MCF 10A (cell line): ENCODE results near the gene KRTAP5-10. TPM values are rescaled to one million over a fixed set of nuclear protein-coding genes. Genes with fewer than 3 reads are reported as not detected.
"Not testable (repeated sequence)": the region's sequence is repeated elsewhere in the genome, so short reads cannot be mapped to it uniquely, and the experiment has no call there.

Source experiments
- BruUV-seq: library from RNA; stranded (reverse); fragments of 400-500 nt; replicated peaks from 2 replicates; lab custom pipeline; 2021; lab: Mats Ljungman, UMichigan
- CTCF ChIA-PET: fragments of 300-600 bp; sonication (Branson Sonifier 250); formaldehyde crosslinking; extraction: SDS; loops from one replicate; lab custom pipeline; 2021; ENCODE audit warnings: antibody characterized with exemption, inconsistent platforms; lab: Yijun Ruan, JAX
- POLR2A ChIA-PET: fragments of 300-600, 350-650 bp; sonication (Branson Sonifier 250); formaldehyde crosslinking; extraction: SDS; loops from one replicate; lab custom pipeline; 2020; ENCODE audit warnings: antibody characterized with exemption, inconsistent platforms; lab: Yijun Ruan, JAX
- DNase-seq: peaks from one replicate; pipeline ENCODE4 v3.0.0-alpha.2; 2018; ENCODE audit not compliant: unreplicated experiment
- H3K27ac Mint-ChIP-seq: one replicate; pipeline ENCODE4 v1.8.0; 2022; ENCODE audit warnings: mild to moderate bottlenecking, low read depth, mixed read lengths; ENCODE audit not compliant: unreplicated experiment
- H3K27me3 Mint-ChIP-seq: one replicate; pipeline ENCODE4 v1.8.0; 2022; ENCODE audit warnings: mixed read lengths; ENCODE audit not compliant: insufficient read depth, unreplicated experiment
- H3K36me3 Mint-ChIP-seq: one replicate; pipeline ENCODE4 v1.8.0; 2022; ENCODE audit warnings: mild to moderate bottlenecking, moderate library complexity, mixed read lengths; ENCODE audit not compliant: insufficient read depth, unreplicated experiment
- H3K4me1 Mint-ChIP-seq: one replicate; pipeline ENCODE4 v1.8.0; 2022; ENCODE audit warnings: mixed read lengths; ENCODE audit not compliant: insufficient read depth, unreplicated experiment
- H3K4me3 Mint-ChIP-seq: one replicate; pipeline ENCODE4 v1.8.0; 2022; ENCODE audit warnings: mild to moderate bottlenecking, moderate library complexity, mixed read lengths; ENCODE audit not compliant: unreplicated experiment
- H3K9me3 Mint-ChIP-seq: one replicate; pipeline ENCODE4 v1.8.0; 2022; ENCODE audit warnings: mixed read lengths; ENCODE audit not compliant: unreplicated experiment
- intact Hi-C: fragments of 100-400 bp; cut with micrococcal nuclease; formaldehyde crosslinking; loops from 2 replicates; pipeline ENCODE4 v1.14.1; 2022
- total RNA-seq: library from RNA; stranded (reverse); gene quantifications from 2 replicates; pipeline ENCODE4 v1.2.3, GENCODE V29; 2022
- TF ChIP-seq, protein P1 (sequence below): fragments of 200-600 bp; IDR thresholded peaks from one replicate; pipeline ENCODE4 v1.8.0; 2022; ENCODE audit warnings: antibody characterized with exemption, mild to moderate bottlenecking; ENCODE audit not compliant: unreplicated experiment

Gene KRTAP5-10
- total RNA-seq, 1 experiment from 2014 or later, result not detected

DNA sequence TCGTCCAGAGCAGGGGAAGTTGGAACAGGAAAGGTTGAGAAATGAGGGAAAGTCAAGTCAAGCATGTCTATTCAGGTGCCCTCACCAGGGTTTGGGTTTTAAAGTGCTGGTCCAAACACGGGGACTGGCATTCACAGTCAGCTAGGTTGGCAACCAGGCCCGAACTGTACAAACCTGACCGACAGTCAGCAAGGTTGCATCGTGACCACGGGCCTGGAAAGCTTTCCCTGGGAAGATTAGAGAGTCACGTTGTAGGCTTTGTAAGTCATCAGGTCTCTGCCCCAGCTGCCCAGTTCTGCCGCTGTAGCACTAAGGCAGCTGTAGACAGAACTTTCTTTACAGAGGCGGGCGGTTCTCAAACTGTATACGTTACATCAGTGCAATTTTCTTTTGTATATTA is 7.4 kb downstream of the KRTAP5-10 start:
- H3K27me3 Mint-ChIP-seq, result no peaks in the 10 kb centered on the region
- H3K36me3 Mint-ChIP-seq, result no peaks in the 10 kb centered on the region
- no TSS peak for BruUV-seq
- H3K27ac Mint-ChIP-seq, result no peak overlapping the region
- CTCF ChIA-PET, result interaction anchor here (0.6 kb wide), 1 partner anchor 183 kb away, joined by 3 read pairs; no protein-coding TSS in a partner anchor
- H3K9me3 Mint-ChIP-seq, result no peaks in the 10 kb centered on the region
- intact Hi-C loops, result no loop called here
- no peak for DNase-seq
- H3K4me1 Mint-ChIP-seq, result no peaks in the 10 kb centered on the region
- TF ChIP-seq, protein P1, sequence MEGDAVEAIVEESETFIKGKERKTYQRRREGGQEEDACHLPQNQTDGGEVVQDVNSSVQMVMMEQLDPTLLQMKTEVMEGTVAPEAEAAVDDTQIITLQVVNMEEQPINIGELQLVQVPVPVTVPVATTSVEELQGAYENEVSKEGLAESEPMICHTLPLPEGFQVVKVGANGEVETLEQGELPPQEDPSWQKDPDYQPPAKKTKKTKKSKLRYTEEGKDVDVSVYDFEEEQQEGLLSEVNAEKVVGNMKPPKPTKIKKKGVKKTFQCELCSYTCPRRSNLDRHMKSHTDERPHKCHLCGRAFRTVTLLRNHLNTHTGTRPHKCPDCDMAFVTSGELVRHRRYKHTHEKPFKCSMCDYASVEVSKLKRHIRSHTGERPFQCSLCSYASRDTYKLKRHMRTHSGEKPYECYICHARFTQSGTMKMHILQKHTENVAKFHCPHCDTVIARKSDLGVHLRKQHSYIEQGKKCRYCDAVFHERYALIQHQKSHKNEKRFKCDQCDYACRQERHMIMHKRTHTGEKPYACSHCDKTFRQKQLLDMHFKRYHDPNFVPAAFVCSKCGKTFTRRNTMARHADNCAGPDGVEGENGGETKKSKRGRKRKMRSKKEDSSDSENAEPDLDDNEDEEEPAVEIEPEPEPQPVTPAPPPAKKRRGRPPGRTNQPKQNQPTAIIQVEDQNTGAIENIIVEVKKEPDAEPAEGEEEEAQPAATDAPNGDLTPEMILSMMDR, result no peak
- H3K4me3 Mint-ChIP-seq, result no peak overlapping the region
- POLR2A ChIA-PET, result no interaction called here

DNA sequence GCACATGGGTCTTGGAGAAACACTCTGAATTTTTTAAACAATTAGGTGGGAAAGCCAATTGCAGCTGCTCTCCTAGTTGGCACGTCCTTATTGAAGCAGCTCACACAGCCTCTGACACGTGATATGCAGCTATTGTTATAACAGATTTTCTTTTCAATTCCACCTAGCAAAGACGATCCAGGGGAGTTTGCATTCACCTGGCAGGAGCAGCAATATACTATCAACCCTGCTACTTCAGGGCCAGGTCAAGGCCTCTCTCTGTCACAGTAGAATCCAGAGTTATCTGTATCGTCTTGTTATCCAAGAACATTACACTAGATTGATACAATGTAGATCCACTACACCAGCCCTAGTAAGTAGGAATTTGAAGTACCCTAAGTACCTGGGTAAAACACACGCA is 9.1 kb downstream of the KRTAP5-10 start:
- no peak overlapping the region for H3K4me3 Mint-ChIP-seq
- H3K4me1 Mint-ChIP-seq, result no peaks in the 10 kb centered on the region
- POLR2A ChIA-PET, result no interaction called here

DNA sequence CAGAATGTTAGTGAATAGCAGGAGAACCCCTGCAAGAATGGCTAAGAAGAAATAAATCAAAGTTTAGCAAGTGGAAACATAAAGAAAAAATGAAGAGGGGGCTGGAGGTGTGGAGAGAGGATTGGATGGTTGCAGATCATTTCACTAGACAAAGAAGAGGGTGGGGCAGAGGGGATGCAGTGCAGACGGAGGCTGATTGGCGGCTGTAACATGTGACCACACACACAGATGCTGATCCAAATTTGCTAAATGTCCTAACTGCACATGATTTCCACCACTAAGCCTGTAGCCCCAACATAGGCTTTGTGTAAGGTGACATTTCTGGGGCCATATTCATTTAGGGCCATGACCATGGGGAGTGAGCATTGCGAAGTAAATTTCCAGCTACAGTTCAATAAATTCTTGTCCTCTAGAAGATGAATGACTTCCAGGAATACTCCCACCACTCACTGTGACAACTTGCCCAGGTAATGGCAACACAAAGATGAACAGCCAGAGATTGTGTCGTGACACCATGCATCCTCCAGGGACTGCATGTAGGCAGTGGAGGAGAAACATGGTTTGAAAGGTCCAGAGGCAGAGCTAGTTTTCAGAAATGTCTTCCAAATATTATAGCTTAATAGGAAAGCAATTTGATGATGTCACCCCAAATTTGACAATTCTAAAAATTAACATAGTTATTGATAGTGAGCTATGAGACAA is 10.5 kb downstream of the KRTAP5-10 start:
- BruUV-seq, result no TSS peak
- Mint-ChIP-seq H3K4me3 (no peak overlapping the region), H3K9me3 (no peaks in the 10 kb centered on the region), H3K27me3 (no peaks in the 10 kb centered on the region), H3K4me1 (no peaks in the 10 kb centered on the region), H3K36me3 (no peaks in the 10 kb centered on the region), H3K27ac (no peak overlapping the region)
- intact Hi-C loops, result no loop called here
- no peak for DNase-seq
- ChIA-PET POLR2A (no interaction called here), CTCF (no interaction called here)
- TF ChIP-seq, protein P1, result no peak

More for the DNA sequence above, 9.1 kb downstream of the KRTAP5-10 start:
- H3K27ac Mint-ChIP-seq, result no peak overlapping the region
- no peaks in the 10 kb centered on the region for H3K9me3 Mint-ChIP-seq
- no peaks in the 10 kb centered on the region for H3K27me3 Mint-ChIP-seq
- no TSS peak for BruUV-seq
- no peak for DNase-seq
- H3K36me3 Mint-ChIP-seq, result no peaks in the 10 kb centered on the region
- TF ChIP-seq, protein P1, result no peak
- intact Hi-C loops, result no loop called here
- CTCF ChIA-PET, result interaction anchor here (0.6 kb wide), 1 partner anchor 1646 kb away, joined by 3 read pairs; no protein-coding TSS in a partner anchor

DNA sequence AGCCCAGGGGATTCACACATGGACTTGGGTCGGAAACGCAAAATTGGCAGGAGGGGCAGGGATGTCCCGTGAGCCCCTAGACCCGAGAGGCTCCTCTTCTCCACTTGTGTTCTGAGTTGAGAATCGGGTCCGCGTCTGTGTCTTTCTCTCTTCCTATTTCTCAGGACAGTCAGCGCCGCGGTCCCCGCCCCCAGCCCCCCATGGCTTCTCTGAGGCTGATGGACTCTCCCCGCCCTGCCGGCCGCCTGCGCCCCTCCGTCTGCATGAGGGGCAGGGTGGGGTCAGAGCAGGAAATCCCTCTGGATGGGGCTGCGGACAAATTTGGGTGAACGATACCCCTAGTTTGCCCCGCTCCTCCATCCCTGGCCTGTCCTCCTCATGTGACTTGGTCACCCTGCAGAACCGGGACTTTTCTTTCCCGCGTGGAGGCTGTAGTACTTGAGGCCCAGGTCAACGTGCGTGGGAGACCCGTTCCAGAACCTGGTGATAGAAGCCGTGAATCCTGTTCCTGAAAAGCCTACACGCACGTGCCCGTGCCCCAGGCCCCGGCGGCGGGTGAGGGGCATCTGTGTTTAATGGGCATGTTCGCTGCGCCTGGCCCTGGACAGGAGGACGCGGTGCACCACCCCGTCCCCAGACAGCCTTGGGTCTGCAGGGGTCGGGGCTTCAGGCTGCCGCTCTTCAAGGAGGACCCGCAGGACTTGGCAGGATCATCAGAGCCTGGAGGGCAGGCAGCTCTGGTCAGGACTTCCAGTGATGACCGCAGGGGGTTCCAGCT is 11.5 kb downstream of the KRTAP5-10 start:
- DNase-seq, H3K4me1 Mint-ChIP-seq, H3K27ac Mint-ChIP-seq, POLR2A ChIA-PET, H3K27me3 Mint-ChIP-seq, intact Hi-C loops, CTCF ChIA-PET, H3K4me3 Mint-ChIP-seq, BruUV-seq, H3K36me3 Mint-ChIP-seq, H3K9me3 Mint-ChIP-seq: not testable (repeated sequence)
